ENCODE data around the gene ITGB5.

ITGB5 gene, protein sequence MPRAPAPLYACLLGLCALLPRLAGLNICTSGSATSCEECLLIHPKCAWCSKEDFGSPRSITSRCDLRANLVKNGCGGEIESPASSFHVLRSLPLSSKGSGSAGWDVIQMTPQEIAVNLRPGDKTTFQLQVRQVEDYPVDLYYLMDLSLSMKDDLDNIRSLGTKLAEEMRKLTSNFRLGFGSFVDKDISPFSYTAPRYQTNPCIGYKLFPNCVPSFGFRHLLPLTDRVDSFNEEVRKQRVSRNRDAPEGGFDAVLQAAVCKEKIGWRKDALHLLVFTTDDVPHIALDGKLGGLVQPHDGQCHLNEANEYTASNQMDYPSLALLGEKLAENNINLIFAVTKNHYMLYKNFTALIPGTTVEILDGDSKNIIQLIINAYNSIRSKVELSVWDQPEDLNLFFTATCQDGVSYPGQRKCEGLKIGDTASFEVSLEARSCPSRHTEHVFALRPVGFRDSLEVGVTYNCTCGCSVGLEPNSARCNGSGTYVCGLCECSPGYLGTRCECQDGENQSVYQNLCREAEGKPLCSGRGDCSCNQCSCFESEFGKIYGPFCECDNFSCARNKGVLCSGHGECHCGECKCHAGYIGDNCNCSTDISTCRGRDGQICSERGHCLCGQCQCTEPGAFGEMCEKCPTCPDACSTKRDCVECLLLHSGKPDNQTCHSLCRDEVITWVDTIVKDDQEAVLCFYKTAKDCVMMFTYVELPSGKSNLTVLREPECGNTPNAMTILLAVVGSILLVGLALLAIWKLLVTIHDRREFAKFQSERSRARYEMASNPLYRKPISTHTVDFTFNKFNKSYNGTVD

DNA sequence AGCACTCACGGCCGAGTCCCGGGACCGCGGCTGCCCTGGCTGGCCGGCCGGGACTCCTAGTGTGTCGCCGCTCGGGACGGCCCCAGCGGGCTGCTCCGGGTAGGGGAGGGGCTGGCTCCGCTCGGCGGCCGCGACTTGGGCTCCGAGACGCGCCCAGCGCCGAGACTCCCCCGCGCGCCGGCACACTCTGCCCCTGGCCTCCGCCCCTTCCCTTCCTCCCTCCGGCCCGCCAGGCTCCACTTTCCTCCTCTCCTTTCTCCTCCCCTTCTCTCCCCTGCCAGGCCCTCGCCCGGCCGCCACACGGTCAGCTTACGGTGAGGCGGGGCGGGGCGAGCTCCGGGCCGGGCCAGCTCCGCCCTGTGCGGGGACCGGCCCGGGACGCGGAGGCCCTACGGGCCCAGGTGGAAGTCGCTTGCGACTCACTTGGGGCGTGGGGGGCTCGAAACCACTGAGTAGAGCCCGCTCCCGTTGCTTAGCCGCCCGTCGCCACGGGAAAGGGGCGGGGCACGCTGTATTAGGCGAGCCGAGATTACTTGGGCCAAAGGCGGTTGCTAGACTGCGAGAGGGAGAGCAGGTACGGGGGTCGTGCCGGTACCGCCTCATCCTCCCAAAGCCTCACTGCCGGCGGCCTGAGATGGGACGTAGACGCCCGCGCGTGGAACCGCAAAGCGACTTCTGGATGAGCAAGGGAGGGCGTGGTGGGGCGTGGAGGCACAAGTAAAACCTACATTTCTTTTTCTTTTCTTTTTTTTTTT is at the start of gene ITGB5:
Gene ITGB5 (minus strand): TSS at position 189 of the 755 bp plus-strand sequence. CDS start 365 bp downstream, outside the sequence.
- no peak for DNase-seq

DNA sequence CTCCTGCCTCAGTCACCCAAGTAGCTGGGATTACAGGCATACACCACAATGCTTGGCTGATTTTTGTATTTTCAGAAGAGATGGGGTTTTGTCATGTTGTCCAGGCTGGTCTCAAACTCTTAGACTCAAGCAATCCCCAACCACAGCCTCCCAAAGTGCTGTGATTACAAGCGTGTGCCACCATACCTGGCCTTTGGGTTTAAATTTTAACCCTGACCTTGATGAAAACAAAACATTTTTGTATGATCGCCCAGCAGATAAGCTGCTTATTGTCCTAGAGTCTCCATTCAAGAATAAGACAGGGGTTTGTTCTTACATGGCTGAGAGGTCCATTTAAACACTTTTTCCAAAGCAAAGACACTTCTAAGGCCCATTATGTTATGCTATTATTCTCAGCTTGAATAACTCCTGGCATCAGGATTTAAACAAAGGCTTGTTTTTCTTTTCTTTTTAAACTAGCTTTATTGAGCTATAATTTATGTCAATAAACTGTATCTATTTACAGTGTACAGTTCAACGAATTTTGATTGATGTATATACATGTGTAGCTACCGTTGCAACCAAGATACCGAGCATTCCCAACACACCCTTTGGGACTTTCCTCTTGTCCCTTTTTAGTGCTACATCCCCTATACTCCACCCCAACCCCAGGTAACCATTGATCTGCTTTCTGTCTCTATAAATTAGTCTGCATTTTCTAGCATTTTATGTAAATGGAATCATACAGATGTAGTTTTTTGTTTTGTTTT is 48.8 kb upstream of the ITGB5 start:
- DNase-seq: no peak

DNA sequence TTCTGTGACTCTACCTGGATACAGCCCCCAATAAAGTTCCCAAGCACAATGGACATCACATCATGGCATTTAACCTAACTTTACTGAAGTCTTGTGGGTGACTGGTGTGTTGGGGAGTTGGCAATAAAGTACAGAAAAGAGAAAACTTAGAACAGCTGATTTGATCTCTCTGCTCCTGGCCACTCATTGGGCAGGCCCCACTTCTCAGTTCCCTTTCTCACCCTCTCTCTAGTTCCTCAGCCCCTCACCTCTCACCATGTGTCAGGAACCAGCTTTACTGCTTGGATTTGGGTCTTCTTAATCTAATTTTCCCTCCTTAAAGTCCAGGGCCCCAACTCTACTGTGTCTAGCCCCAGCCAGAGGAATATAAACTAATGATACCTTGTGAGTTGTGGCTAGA is 48.1 kb upstream of the ITGB5 start:
- DNase-seq: no peak

DNA sequence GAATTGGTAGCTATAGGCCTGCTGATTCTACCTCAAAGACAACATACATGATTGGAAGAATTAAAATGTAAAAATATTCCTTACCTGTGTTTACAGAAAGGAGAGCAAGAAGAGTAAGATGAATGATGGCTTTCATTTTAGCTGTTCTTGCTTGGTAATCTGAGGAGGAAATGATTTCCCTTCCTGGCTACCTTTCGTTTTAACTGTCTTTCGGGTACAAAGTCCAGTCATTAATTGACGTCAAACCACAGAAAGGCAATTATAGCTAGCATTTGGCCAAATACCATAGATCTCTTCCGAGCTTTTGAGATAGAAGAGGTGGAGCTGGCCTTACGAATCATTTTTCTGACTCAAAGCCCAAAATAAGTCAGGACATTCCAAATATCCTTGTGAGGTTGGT is 47.4 kb upstream of the ITGB5 start, which contains the start of gene MUC13:
Gene MUC13 (minus strand): TSS at position 175 of the 400 bp plus-strand sequence. CDS start 39 bp downstream, at position 136.
- DNase-seq: no peak

DNA sequence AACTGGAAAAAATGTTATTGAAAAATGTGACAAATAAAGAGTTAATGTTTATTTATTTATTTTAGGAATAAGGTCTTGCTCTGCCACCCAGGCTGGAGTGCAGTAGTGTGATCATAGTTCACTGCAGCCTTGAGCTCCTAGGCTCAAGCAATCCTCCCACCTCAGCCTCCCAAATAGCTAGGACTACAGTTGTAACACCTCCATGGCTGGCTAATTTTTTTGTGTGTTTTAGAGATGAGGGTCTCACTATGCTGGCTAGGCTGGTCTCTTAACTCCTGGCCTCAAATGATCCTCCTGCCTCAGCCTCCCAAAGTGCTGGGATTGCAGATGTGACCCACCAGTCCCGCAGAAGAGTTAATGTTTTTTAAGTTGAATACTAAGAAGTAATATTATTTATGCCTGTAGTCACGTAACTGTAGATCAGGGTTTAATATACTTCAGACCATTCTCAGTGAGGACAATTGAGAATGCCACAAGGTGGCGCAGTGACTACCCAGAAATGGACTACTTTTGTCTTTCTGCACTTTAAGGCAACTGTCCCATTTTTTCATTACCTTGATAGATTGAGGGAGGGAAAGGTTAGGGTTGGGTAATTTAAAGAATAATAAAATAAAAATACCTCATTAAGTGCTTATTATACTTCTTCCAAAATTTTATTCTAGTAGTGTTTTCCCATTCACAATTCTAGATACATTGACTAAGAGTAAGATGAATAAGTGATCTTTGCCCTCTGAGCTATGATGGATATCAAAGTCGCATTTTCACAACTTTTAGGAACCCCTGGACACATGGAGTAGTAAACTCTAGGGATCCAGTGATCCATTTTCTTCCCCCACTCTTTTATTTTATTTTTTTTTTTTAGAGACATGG is 41.4 kb upstream of the ITGB5 start:
- peak; percentile 69 for DNase-seq

DNA sequence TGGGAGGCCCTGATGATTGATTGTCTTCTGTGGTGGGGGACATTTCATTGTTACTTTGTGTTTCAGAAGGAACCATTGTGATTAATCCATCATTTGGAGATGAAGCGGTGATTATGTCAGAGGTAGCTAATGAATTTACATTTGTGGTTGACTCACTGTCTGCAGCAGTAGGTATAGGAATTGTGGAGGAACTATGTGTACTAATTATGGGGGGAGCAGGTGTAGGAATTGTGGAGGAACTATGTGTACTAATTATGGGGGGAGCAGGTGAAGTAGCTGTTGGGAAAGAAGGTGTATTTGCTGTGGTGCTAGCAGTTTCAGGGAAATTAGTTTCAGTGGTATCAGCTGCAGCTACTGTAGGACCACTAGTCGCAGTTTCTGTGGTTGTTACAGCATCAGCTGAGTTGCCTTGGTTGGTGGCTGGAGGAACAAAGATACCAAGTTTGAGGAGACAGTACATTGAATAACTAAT is 40.4 kb upstream of the ITGB5 start:
- no peak for DNase-seq

DNA sequence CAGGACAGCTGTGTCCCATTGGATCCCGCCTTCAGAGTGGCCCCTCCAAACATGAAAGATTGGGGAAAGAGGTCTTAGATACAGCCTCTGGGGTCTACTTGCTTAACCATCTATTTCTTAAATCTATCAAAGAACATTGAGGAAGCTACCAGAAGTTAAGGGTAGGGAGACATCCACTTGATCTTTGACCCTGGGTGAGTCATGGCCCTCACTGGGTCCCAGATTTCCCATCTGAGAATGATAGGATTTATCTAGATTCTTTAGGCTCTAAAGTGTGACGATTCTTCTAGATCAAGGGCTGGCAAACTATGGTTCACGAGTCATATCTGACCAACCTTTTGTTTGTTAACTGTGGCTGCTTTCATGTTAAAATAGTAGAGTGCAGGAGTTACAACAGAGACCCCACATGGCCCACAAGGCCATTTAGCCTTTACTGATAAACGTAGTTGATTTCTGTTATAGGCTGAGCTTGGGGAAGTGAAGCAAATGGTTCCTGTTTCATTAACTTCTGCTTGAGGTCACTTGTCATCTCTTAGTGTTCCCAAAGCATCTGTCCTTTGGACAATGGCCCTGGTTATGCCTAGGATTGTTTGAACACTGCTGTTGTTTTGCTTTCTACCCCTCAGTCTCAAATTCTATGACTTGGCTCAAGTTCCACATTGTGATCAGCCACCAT is 39.4 kb upstream of the ITGB5 start:
- DNase-seq: no peak

DNA sequence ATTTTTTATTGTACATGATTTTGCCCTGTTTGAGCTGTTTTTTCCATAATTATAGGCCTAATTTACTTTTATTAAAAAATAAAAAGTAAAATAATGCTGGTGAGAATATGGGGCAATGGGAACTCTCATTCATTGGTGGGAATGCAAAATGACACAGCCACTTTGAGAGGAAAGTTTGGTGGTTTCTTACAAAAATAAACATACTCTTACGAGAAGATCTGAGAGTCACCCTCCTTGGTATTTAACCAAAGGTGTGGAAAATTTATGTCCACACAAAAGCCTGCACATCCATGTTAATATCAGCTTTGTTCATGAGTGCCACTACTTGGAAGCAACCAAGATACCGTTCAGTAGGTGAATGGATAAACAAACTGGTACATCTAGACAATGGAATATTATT is 37.6 kb upstream of the ITGB5 start:
- no peak for DNase-seq

DNA sequence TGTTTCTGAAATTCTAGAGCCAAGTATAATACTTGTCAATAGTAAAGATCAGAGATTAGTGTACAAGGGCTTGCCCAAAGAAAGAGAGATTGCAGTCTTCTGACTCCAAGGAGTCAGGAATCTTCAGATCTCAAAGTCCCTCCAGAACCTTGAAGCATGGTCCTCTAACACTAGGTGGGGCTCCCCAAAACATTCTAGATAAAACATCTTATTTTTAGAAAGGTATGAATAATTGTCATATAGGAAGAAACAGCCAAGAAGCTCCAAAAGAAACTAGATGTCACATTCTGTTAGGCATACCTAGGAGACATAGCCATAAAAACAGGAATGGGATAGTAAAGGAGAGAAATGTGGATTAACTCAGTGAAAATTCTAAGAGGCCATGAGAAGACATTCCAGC is 36.7 kb upstream of the ITGB5 start:
- no peak for DNase-seq

DNA sequence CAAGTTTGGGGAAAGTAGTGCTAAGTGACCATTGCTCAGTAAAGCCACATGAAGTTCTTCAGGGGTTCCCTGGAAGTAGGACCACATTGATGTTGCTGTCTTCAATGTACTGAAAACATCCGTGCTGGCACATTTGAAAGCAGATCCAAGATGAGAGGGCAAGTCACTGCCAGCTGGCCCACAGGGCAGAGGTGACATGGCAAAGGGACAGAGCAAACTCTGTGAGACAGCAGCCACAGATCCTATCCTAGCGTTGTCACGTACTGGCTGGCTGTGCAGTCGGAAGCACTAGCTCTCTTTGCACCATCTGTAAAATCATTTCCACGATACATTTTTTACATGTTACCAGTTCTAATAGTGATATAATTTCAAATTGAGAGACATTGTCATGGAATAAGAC is 33.6 kb upstream of the ITGB5 start:
- no peak for DNase-seq

DNA sequence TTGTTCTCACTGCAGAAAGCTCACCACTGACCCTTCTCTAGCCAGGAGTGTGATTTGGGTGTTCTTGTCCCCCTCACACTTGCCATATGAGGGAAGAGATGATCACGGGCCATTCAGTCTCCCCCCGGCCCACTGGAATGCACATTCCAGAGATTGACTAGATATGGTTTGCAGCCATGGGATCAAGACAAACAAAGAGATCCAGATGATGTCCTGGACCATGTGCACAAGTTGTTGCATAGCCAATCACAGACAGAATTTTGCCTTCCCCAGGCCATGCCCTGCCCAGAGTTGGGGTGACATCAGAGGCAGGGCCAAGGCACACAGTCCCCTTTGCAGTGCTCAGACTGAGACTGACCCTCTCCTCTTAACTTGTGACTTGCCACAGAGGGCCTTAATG is 32.6 kb upstream of the ITGB5 start:
- no peak for DNase-seq

DNA sequence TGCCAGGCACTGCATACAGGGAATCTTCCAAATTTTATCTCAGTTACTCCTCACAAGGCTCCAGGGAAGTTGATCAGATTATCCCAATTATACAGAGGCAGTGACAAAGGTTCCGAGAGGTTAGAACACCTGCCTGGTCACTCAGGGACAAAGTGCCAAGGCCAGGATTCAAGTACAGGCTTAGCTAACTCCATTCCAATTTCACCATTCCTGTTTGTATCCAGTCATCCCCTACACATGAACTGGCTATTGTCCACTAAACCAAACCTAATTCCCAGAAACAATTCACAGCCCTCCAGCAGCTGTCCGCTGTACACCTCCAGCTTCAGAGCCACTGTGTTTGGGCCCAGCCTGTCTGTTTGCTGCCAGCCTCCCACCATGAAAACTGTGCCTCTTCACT is 31.4 kb upstream of the ITGB5 start:
- no peak for DNase-seq

DNA sequence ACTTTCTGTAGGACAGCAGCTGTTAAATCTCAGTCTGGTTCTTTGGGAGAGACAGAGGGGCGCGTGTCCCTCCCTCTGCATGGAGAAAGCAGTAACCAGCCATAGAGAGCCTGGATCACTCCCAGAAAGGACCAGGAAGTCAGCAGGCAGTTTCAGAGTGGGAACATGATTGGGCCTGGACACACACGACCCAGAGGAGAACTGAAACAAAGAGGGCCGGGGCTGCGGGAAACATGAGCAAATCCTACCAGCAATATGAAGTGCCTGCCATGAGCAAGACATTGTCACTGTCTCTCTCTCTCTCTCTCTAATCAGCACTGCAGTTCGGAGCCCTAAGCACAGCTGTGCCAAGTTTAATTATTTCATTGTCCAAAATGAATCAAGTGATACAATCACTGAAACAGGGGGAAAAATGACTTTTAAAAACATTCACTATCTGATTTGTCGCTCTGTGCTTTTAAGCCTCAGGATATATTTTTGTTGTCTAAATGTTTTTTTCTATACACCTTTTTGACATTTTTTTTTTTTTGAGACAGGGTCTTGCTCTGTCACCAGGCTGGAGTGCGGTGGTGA is 29.8 kb upstream of the ITGB5 start:
- DNase-seq: no peak

DNA sequence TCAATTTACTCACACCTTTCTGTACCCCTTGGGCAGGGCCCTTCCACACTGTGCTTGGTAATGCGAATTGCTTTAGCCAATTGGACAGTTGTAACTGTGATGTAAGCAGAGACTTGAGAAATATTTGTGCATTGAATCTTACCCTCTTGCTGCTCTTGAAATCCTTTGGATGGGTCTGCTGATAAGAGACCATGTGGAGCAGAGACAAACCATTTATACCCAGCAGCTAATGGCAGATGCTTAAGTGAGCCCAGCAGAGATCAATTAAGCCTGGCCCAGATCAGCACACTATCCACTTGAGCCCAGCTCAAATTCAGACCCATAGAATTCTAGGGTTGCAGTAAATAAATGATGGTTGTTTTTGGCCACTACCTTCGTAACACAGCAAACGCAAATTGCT is 28.1 kb upstream of the ITGB5 start:
- no peak for DNase-seq

DNA sequence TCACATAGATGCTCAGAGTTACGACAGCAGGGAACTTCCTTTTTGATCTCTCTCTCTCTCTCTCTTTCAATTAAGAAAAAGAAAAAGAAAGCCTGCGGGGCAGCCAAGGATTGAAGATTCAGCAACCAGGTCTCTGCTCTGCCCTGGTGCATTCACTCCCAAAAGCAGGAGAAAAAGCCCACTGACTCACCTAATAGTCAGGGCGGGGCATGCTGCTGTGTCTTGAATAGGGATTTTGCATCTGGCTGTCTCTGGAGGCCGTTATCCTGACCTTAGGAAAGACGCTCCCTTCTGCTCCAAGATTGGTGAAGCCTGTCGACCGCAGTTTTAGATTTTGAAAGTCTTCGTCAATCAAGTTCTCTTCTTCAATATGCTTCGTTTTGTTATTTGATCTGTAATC is 20.8 kb upstream of the ITGB5 start:
- no peak for DNase-seq

DNA sequence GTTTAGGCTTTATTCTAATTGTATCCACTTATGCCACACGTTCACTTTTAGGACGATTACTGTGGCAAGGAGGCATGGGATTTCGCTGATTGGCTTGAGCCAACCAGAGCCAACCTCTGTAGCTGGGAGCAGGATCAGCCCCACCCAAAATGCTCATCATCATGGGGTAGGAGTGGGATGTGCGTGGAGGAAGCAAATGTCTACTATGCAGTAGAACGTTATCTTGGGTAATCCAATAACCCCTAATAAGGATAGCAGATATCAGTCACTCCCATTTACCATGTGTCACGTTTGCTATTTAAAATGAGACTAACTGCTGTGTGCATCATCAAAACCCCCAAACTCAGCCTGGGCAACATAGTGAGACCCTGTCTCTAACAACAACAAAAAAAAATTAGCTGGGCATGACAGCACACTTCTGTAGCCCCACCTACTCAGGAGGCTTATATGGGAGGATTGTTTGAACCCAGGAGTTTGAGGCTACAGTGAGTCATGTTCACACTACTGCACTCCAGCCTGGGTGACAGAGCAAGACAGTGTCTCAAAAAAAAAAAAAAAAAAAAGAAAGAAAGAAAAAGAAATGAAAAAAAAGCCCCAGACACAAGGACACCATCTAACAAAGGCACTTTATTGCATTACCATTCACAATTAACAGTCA is 17.8 kb upstream of the ITGB5 start:
- no peak for DNase-seq

DNA sequence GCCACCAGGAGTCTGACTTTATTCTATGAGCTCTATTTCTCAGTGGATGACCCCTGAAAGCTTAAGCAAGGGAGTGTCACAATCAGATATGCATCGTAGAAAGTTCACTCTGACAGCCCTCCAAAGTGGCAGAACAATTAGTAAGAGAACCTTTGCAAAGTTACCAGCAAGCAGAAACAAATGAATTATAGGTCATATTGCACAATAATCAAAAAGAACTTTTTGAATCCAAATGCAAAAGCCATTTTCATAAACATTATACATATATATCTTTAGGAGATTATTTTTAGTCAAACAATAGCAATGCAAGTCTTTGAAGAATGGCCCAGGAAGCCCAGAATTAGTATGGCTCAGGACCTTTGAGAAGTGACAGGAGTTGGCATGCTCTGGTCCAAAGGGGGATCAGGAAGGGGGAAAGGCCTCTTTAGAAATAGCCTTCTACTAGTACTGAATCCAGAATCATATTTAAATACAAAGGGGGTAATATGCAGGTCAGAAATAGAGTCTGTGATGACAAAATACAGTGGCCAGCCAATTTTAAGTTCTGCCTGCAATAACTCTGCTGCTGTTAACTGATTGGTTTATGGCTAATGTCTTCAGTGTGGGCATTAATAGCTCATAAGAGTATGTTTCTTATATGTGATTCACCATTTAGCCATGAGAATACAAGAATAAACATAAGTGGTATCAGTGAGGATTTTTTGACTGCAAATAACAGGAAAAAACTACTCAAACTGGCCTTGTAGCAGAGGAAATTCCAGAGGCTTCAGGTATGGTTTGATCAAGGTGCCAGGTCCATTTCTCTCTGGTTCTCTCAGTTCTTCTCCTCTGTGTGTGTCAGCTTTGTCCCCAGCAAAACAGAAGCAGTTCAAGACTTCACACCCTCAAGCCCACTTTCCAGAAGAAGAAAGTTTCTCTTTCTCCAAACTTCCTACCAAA is 17.0 kb upstream of the ITGB5 start:
- no peak for DNase-seq

DNA sequence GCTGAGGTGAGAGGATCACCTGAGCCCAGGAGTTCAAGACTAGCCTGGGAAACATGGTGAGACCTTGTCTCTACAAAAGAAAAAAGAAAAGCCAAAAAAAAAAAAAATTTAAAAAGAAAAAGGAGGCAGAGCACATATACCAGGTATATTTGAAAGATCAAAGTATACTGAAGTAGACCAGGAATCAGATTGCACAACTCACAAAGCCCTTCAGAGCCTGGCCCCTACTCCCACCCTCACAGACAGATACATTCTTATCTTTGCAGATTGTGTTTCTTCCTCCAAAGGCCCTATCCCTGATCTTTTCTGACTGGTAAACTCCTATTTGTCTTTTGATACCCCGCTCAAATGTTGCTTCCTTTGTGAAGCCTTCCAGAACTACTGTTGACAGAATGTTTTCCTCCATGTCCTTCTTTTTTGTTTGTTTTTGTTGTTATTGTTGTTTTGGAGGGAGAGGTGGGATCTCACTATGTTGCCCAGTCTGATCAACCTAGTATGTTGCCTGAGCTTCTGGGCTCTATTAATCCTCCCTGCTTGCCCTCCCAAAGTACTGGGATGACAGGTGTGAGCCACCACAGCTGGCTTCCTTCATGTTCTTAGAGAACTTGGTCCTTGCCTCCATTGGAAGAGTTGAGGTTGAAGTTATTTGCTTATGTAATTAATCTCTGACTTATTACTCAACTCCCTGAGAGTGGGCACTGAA is 9.8 kb upstream of the ITGB5 start:
- DNase-seq: no peak
